Thoracic aorta (tissue), 2 donors: ENCODE results near the gene TSPAN5. TPM values are rescaled to one million over a fixed set of nuclear protein-coding genes. Genes with fewer than 3 reads are reported as not detected.

Experiments used
- ATAC-seq: fragments of 150-250 bp; one replicate; pipeline ENCODE4 v1.8.0; 2017; ENCODE audit warnings: low read depth; ENCODE audit not compliant: insufficient number of reproducible peaks, low FRiP score
- DNase-seq: peaks from one replicate; pipeline ENCODE4 v3.0.0-alpha.2; 2020; ENCODE audit warnings: low spot score
- H3K27ac ChIP-seq, 2 donors: fragments of 200-600 bp; sonication (generic); 1 replicate in 1 of 2; 2 replicates in 1 of 2; pipeline ENCODE4 v1.5.1; 2016; ENCODE audit warnings: mild to moderate bottlenecking in 2 of 2, moderate library complexity in 2 of 2
- H3K27me3 ChIP-seq: fragments of 200-600 bp; sonication (generic); replicated peaks from 2 replicates; pipeline ENCODE4 v1.6.0; 2016; ENCODE audit warnings: mild to moderate bottlenecking; ENCODE audit not compliant: insufficient read depth
- H3K36me3 ChIP-seq: fragments of 200-600 bp; sonication (generic); one replicate; pipeline ENCODE4 v1.5.1; 2016
- H3K4me1 ChIP-seq, 2 donors: fragments of 200-600 bp; sonication (generic); 1 replicate in 1 of 2; 2 replicates in 1 of 2; pipeline versions ENCODE4 v1.5.1 to v1.6.0; 2016; ENCODE audit warnings: low read depth in 2 of 2, mild to moderate bottlenecking in 1 of 2; ENCODE audit not compliant: control insufficient read depth in 1 of 2
- H3K4me3 ChIP-seq: fragments of 200-600 bp; sonication (generic); 2 replicates; pipeline ENCODE4 v1.5.1; 2016; ENCODE audit warnings: mild to moderate bottlenecking
- H3K9me3 ChIP-seq: fragments of 200-600 bp; sonication (generic); 2 replicates; pipeline ENCODE4 v1.5.1; 2016
- total RNA-seq, 2 donors: library from RNA; depleted of rRNA; stranded (reverse); fragments of >200 nt; gene quantifications; one replicate each; pipeline versions ENCODE4 v1.1.0 to v1.2.3, GENCODE V29; 2016
- TF ChIP-seq, protein P1 (sequence below): fragments of 200-600 bp; sonication (generic); IDR thresholded peaks from one replicate; pipeline ENCODE4 v1.5.1; 2019; ENCODE audit warnings: antibody characterized with exemption

TSPAN5 gene
- total RNA-seq, 2 donors from 2014 or later = 7.7 to 11.4 TPM

DNA sequence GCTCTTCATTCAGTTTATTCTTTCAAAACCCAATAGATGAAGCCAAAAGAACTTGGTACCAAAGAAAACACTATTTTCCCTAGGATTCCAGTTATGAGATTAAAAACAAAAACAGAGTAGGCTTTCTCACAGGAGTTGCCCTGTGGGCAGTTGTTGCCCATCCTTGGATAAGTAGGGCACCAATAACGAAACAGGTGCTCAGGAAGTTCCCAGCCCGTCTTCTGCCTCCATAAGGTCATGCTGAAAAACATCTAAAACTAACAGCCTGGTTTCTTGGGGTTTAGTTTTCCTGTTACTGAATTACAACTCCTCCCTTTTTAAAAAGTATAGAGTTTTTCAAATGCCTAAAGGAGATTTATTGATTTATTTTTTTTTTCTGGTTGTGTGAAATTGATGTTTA is 14.7 kb downstream of the TSPAN5 start:
- Histone ChIP-seq H3K4me1 (peaks cover 12 to 23% of the 10 kb centered on the region in 2 donors), H3K36me3 (no peaks in the 10 kb centered on the region), H3K27me3 (no peaks in the 10 kb centered on the region), H3K4me3 (no peak overlapping the region), H3K9me3 (no peaks in the 10 kb centered on the region), H3K27ac (no peak overlapping the region)
- ATAC-seq (no peak), DNase-seq (no peak)
- TF ChIP-seq, protein P1, sequence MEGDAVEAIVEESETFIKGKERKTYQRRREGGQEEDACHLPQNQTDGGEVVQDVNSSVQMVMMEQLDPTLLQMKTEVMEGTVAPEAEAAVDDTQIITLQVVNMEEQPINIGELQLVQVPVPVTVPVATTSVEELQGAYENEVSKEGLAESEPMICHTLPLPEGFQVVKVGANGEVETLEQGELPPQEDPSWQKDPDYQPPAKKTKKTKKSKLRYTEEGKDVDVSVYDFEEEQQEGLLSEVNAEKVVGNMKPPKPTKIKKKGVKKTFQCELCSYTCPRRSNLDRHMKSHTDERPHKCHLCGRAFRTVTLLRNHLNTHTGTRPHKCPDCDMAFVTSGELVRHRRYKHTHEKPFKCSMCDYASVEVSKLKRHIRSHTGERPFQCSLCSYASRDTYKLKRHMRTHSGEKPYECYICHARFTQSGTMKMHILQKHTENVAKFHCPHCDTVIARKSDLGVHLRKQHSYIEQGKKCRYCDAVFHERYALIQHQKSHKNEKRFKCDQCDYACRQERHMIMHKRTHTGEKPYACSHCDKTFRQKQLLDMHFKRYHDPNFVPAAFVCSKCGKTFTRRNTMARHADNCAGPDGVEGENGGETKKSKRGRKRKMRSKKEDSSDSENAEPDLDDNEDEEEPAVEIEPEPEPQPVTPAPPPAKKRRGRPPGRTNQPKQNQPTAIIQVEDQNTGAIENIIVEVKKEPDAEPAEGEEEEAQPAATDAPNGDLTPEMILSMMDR = no peak

DNA sequence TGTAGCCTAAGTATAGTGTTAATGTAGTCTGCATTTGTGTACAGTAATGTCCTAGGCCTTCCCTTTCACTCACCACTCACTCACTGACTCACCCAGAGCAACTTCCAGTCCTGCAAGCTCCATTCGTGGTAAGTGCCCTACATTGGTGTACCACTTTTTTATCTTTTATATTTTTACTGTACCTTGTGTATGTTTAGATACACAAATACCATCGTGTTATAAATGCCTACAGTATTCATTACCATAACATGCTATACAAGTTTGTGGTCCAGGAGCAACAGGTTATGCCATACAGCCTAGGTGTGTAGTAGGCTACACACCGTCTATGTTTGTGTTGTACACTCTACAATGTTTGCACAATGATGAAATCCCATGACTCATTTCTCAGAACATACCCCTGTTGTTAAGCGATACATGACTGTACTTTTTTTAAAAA is 15.4 kb downstream of the TSPAN5 start:
- ATAC-seq (no peak), DNase-seq (no peak)
- TF ChIP-seq, protein P1 = no peak
- H3K4me1 ChIP-seq = peaks cover 5 to 15% of the 10 kb centered on the region in 2 donors
- no peaks in the 10 kb centered on the region for H3K9me3 ChIP-seq
- no peak overlapping the region for H3K27ac ChIP-seq
- H3K4me3 ChIP-seq = no peak overlapping the region
- no peaks in the 10 kb centered on the region for H3K27me3 ChIP-seq
- no peaks in the 10 kb centered on the region for H3K36me3 ChIP-seq

DNA sequence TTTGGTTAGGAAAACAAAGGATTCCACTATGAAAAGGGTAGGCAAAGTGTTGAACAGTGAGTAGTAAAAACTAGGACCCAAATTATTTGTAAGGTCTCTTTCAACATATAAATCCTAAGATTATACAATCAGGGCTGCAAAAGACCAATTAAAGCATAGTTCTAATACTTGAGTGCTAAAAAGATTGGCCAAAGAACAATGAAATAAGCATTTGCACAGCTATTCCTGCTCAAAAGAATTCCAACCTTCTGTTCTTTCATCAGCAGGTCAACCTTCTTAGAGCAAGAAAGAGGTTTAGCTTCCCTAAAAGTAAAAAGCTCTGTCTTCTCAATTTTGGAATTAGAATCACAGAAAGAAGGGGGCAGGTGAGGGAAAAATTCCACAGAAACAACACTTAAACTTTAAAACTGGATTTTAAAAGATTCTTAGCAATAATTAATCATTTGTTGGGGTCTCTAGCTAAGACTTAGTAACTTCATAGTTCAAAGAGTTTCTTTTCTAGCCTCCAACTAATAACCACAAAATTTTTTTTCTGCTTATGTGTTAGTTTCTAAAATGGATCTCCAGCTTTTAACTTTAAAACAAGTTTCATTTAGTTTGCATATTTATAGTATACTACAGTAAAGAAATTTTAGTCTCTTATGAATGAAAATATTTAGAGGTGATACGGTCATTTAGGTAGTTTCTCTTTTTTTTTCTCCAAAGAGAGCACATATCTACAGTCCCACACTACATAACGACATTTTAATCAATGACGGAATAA is 16.3 kb downstream of the TSPAN5 start:
- no peak for DNase-seq
- TF ChIP-seq, protein P1 = no peak
- no peak overlapping the region for H3K27ac ChIP-seq
- peaks cover under 1 to 6% of the 10 kb centered on the region in 2 donors for H3K4me1 ChIP-seq
- no peak for ATAC-seq
- H3K4me3 ChIP-seq = no peak overlapping the region
- H3K9me3 ChIP-seq = no peaks in the 10 kb centered on the region
- H3K36me3 ChIP-seq = no peaks in the 10 kb centered on the region
- H3K27me3 ChIP-seq = no peaks in the 10 kb centered on the region

DNA sequence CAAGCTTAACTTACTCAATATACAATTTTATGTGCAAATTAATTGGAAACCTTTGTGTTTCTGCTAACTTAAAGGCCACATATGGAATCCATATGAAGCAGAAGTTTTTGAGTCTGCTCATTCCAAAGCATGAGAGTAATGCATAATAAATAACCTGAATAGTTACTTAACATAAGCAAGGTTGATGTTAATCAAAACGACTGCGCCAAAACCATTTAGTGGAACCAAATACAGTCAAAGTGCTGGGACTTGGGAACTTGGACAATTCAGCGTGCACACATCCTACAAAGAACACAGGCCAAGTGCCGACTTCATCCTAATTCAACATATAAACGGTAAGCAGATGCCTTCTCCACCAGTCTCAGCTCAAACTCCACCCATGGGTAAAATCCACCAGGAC is 17.0 kb downstream of the TSPAN5 start:
- Histone ChIP-seq H3K27ac (no peak overlapping the region), H3K9me3 (no peaks in the 10 kb centered on the region), H3K4me1 (peaks cover 0 to 3% of the 10 kb centered on the region in 2 donors), H3K27me3 (no peaks in the 10 kb centered on the region), H3K4me3 (no peak overlapping the region), H3K36me3 (no peaks in the 10 kb centered on the region)
- ATAC-seq (no peak), DNase-seq (no peak)
- TF ChIP-seq, protein P1 = no peak

DNA sequence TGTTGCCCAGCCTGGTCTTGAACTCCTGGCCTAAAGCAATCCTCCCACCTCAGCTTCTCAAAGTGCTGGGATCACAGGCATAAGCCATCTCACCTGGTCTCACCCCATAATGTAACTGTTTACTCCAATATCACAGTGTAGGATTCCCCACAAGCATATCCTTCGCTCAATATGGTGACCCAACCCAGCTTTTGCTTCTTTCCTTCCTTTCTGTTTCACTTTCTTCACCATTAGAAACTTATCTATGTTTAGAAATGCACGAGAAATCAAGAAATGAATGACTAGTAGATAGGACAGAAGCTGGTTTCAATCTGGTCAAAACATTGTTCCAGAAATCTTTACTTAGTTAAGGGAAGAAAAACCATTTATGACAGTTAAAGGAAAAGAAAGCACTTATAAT is 18.9 kb downstream of the TSPAN5 start:
- ATAC-seq = no peak
- H3K27ac ChIP-seq = no peak overlapping the region

More for the DNA sequence above, 18.9 kb downstream of the TSPAN5 start:
- H3K9me3 ChIP-seq = no peaks in the 10 kb centered on the region
- DNase-seq = no peak
- H3K36me3 ChIP-seq = no peaks in the 10 kb centered on the region
- peaks cover 0 to 3% of the 10 kb centered on the region in 2 donors for H3K4me1 ChIP-seq
- no peaks in the 10 kb centered on the region for H3K27me3 ChIP-seq
- no peak overlapping the region for H3K4me3 ChIP-seq
- TF ChIP-seq, protein P1 = no peak
